HG02588 (cell line): Measurements from ENCODE around the gene SFXN1.

Experiments used
- ATAC-seq: cut with Tn5 transposase; IDR thresholded peaks from one replicate; pipeline ENCODE4 v1.9.1; 2021; ENCODE audit warnings: mild to moderate bottlenecking, moderate library complexity; ENCODE audit not compliant: unreplicated experiment

SFXN1 gene

GRCh38 chr5:175569701-175570100, 91.3 kb downstream of the SFXN1 start:
- ATAC-seq: no peak

GRCh38 chr5:175572886-175573285, 94.5 kb downstream of the SFXN1 start:
- no peak for ATAC-seq

- ATAC-seq: no peak
Observed at GRCh38 chr5:175573493-175574269, 95.3 kb downstream of the SFXN1 start.

GRCh38 chr5:175575301-175575700, 96.9 kb downstream of the SFXN1 start:
- no peak for ATAC-seq

- no peak for ATAC-seq
Observed at GRCh38 chr5:175576096-175576495, 97.7 kb downstream of the SFXN1 start.

GRCh38 chr5:175576591-175576990, 98.2 kb downstream of the SFXN1 start:
- ATAC-seq: no peak
